K562 (cell line): Measurements from ENCODE around the gene GIPR. TPM values are rescaled to one million over a fixed set of nuclear protein-coding genes. Genes with fewer than 3 reads are reported as not detected.

Experiments used
- BCL6 ChIP-seq: fragments of 250-450 bp; sonication (Bioruptor Pico); IDR thresholded peaks from 2 replicates; pipeline ENCODE4 v1.4.0; 2020
- E2F8 ChIP-seq: fragments of 450-650 bp; IDR thresholded peaks from 2 replicates; pipeline ENCODE4 v1.7.1; 2018; ENCODE audit warnings: mild to moderate bottlenecking, low read depth; ENCODE audit not compliant: partially characterized antibody
- ESRRA ChIP-seq: fragments of 450-650 bp; IDR thresholded peaks from 2 replicates; pipeline ENCODE4 v1.6.1; 2014; ENCODE audit warnings: low read depth, mild to moderate bottlenecking, moderate library complexity, borderline replicate concordance
- HNRNPL ChIP-seq: fragments of 200-400 bp; formaldehyde crosslinking; IDR thresholded peaks from 2 replicates; pipeline ENCODE4 v1.6.1; 2017; ENCODE audit warnings: low read depth, mild to moderate bottlenecking, low read length
- POLR2H ChIP-seq: IDR thresholded peaks from 2 replicates; pipeline ENCODE4 v1.6.1; 2016; ENCODE audit warnings: missing genetic modification characterization, low read depth, mild to moderate bottlenecking, control low read depth, missing compliant biosample characterization, moderate library complexity
- RBM22 ChIP-seq: fragments of 200-400 bp; formaldehyde crosslinking; IDR thresholded peaks from 2 replicates; pipeline ENCODE4 v1.6.1; 2018; ENCODE audit warnings: low read length, low read depth; ENCODE audit not compliant: poor library complexity, severe bottlenecking
- RREB1 ChIP-seq: fragments of 250-450 bp; sonication (Bioruptor Pico); IDR thresholded peaks from 2 replicates; pipeline ENCODE4 v1.4.0; 2020
- SETDB1 ChIP-seq: IDR thresholded peaks from one replicate; pipeline ENCODE4 v1.6.1; 2012; ENCODE audit warnings: low read length, control low read depth, inconsistent platforms
- THAP12 ChIP-seq: fragments of 250-450 bp; sonication (Bioruptor Pico); IDR thresholded peaks from 2 replicates; pipeline ENCODE4 v1.9.0; 2021; ENCODE audit warnings: mild to moderate bottlenecking, inconsistent platforms
- THAP7 ChIP-seq: fragments of 250-450 bp; sonication (Bioruptor Pico); IDR thresholded peaks from 2 replicates; pipeline ENCODE4 v1.5.0; 2021
- ZC3H4 ChIP-seq: sonication (generic); formaldehyde crosslinking; IDR thresholded peaks from 2 replicates; pipeline ENCODE4 v1.9.0; 2021; ENCODE audit warnings: missing genetic modification reagents, borderline replicate concordance
- ZHX1 ChIP-seq: fragments of 150-350 bp; conservative IDR thresholded peaks from 2 replicates; pipeline ENCODE4 v1.6.1; 2014; ENCODE audit warnings: low read length
- polyA plus RNA-seq, 8 experiments: library from polyadenylated mRNA; depleted of rRNA in 4 of 8; stranded (reverse) in 5 of 8; unstranded in 3 of 8; fragments of >200 nt; fragmentation: Nextera tagmentation in 2 of 8; fragmentation: Illumina TruSeq in 1 of 8; extraction: Ambion mirVana in 2 of 8; extraction: Trizol in 1 of 8; gene quantifications; 2 replicates each; pipeline versions ENCODE4 v1.2.1 to v1.2.3, GENCODE V29; 2011 to 2014; ENCODE audit warnings: inconsistent platforms in 1 of 8, missing spikeins in 1 of 8
- total RNA-seq, 7 experiments: library from RNA; depleted of rRNA in 6 of 7; stranded (reverse); fragments of >200 nt in 6 of 7; fragmentation: Illumina TruSeq in 2 of 7; extraction: Trizol in 2 of 7; gene quantifications; 2 replicates each; pipeline versions ENCODE4 v1.2.1 to v1.2.3, GENCODE V29; 2011 to 2021; ENCODE audit warnings: low replicate concordance in 1 of 7

Gene GIPR
- total and polyA plus RNA-seq, 9 of the 15 experiments (the other 6 are each of a cell fraction or from before 2014, with no cell fraction given): 2.2 to 26.8 (median 12.7) TPM

GRCh38 chr19:45681391-45682015 is 13.5 kb downstream of the GIPR start (continued):
- peak; percentile 71; the same call in 1 of the 2 replicates for TF ChIP-seq HNRNPL
- TF ChIP-seq ZHX1: 0 out of 2 replicates have a peak, but pooled peaks have one; percentile 38
- peak; percentile 74 for TF ChIP-seq RBM22
- no peak for TF ChIP-seq POLR2H (tag)
- TF ChIP-seq RREB1 (CRISPR knock-in tag): 0 out of 2 replicates have a peak, but pooled peaks have one; percentile 23
- peak; percentile 23; the same call in 1 of the 2 replicates for TF ChIP-seq THAP7
- TF ChIP-seq SETDB1: no peak
- no peak for TF ChIP-seq ZC3H4
- TF ChIP-seq BCL6: no peak
- TF ChIP-seq E2F8: peak; percentile 50
- 0 out of 2 replicates have a peak, but pooled peaks have one; percentile 23 for TF ChIP-seq ESRRA
- no peak for TF ChIP-seq THAP12
